ENCODE measurements around the gene NRN1L.

NRN1L gene

DNA sequence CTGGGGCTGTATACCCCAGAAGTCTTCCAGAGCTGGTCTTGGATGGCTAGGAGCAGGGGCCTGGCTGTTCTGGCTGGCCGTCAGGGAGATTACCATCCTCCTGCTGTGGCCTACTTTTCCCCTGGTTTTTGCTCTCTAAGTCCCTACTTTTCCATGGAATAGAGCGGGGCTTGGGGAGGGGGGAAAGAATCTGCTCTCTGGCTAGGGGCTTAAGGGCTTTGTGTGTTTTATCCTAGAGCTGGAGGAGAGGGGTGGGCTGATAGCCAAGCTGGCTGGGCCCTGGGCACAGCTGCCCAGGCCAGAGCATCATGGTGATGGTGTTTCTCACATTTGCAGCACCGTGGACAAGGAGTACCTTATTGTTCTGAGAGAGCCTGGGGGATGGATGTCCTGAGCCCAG is 3.6 kb downstream of the NRN1L start:
- no peak overlapping the region for H3K9ac ChIP-seq (ENCODE audit: low read depth, low read length, poor library complexity, severe bottlenecking)
- H2AFZ ChIP-seq (ENCODE audit: low read length): no peak overlapping the region
- no peaks in the 10 kb centered on the region for H3K9me3 ChIP-seq (ENCODE audit: insufficient read depth, low read depth, low read length)
- peaks cover 6% of the 10 kb centered on the region for H3K4me1 ChIP-seq (ENCODE audit: insufficient read depth, low read length, poor library complexity, severe bottlenecking)
- no peak overlapping the region for H3K4me2 ChIP-seq (ENCODE audit: low read depth, low read length, poor library complexity, severe bottlenecking)
- peaks cover 32% of the 10 kb centered on the region; the same call in 1 of the 2 replicates for H3K36me3 ChIP-seq (ENCODE audit: insufficient read depth, low read length)
- H4K20me1 ChIP-seq (ENCODE audit: insufficient read depth, low read length, poor library complexity, severe bottlenecking): no peaks in the 10 kb centered on the region
- peaks cover 2% of the 10 kb centered on the region for H3K79me2 ChIP-seq (ENCODE audit: insufficient read depth, low read length)
- no peaks in the 10 kb centered on the region for H3K27me3 ChIP-seq (ENCODE audit: insufficient read depth, low read length, poor library complexity, severe bottlenecking)
- H3K9me2 ChIP-seq (replicated peaks; ENCODE audit: low read depth, low read length): no peaks in the 10 kb centered on the region
- H3F3A ChIP-seq (ENCODE audit: low read depth): no peaks in the 10 kb centered on the region
- no peak overlapping the region for H3K4me3 ChIP-seq (ENCODE audit: low read length, poor library complexity, severe bottlenecking)
- TF ChIP-seq, protein P1, sequence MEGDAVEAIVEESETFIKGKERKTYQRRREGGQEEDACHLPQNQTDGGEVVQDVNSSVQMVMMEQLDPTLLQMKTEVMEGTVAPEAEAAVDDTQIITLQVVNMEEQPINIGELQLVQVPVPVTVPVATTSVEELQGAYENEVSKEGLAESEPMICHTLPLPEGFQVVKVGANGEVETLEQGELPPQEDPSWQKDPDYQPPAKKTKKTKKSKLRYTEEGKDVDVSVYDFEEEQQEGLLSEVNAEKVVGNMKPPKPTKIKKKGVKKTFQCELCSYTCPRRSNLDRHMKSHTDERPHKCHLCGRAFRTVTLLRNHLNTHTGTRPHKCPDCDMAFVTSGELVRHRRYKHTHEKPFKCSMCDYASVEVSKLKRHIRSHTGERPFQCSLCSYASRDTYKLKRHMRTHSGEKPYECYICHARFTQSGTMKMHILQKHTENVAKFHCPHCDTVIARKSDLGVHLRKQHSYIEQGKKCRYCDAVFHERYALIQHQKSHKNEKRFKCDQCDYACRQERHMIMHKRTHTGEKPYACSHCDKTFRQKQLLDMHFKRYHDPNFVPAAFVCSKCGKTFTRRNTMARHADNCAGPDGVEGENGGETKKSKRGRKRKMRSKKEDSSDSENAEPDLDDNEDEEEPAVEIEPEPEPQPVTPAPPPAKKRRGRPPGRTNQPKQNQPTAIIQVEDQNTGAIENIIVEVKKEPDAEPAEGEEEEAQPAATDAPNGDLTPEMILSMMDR (conservative IDR thresholded peaks at IDR 0.05; ENCODE audit: low read length): no peak
- TF ChIP-seq EZH2phosphoT487 (IDR thresholded peaks at IDR 0.05; ENCODE audit: borderline replicate concordance): no peak

DNA sequence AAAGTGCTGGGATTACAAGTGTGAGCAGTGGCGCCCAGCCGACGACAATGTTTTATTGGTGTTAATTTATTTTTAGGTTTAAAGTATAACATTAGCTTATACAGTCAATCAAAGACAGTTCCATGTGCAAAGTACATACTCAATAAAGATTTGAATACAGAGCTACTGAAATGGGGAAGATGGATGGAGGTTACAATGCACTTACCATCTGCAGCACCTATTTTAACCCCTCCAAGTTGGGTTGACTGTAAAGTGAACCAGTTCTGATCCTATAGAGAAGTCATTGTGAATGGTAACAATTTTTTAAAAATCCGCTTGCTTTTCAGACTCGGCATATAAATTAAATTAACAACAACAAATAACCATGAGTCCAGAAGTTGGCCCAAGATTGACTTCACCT is 7.7 kb downstream of the NRN1L start:
- H3F3A ChIP-seq (ENCODE audit: low read depth): no peaks in the 10 kb centered on the region
- no peaks in the 10 kb centered on the region for H3K9me2 ChIP-seq (replicated peaks; ENCODE audit: low read depth, low read length)
- H3K4me3 ChIP-seq (ENCODE audit: low read length, poor library complexity, severe bottlenecking): peak overlapping the region; percentile 85
- H3K79me2 ChIP-seq (ENCODE audit: insufficient read depth, low read length): peaks cover 37% of the 10 kb centered on the region
- peaks cover 23% of the 10 kb centered on the region for H3K4me1 ChIP-seq (ENCODE audit: insufficient read depth, low read length, poor library complexity, severe bottlenecking)
- no peaks in the 10 kb centered on the region for H4K20me1 ChIP-seq (ENCODE audit: insufficient read depth, low read length, poor library complexity, severe bottlenecking)
- peak overlapping the region; percentile 71 for H3K9ac ChIP-seq (ENCODE audit: low read depth, low read length, poor library complexity, severe bottlenecking)
- peak overlapping the region; percentile 80 for H3K4me2 ChIP-seq (ENCODE audit: low read depth, low read length, poor library complexity, severe bottlenecking)
- no peaks in the 10 kb centered on the region for H3K27me3 ChIP-seq (ENCODE audit: insufficient read depth, low read length, poor library complexity, severe bottlenecking)
- H2AFZ ChIP-seq (ENCODE audit: low read length): peak overlapping the region; percentile 76
- no peaks in the 10 kb centered on the region for H3K36me3 ChIP-seq (ENCODE audit: insufficient read depth, low read length)
- no peaks in the 10 kb centered on the region for H3K9me3 ChIP-seq (ENCODE audit: insufficient read depth, low read depth, low read length)
- no peak for TF ChIP-seq EZH2phosphoT487 (IDR thresholded peaks at IDR 0.05; ENCODE audit: borderline replicate concordance)
- TF ChIP-seq, protein P1 (conservative IDR thresholded peaks at IDR 0.05; ENCODE audit: low read length): no peak

DNA sequence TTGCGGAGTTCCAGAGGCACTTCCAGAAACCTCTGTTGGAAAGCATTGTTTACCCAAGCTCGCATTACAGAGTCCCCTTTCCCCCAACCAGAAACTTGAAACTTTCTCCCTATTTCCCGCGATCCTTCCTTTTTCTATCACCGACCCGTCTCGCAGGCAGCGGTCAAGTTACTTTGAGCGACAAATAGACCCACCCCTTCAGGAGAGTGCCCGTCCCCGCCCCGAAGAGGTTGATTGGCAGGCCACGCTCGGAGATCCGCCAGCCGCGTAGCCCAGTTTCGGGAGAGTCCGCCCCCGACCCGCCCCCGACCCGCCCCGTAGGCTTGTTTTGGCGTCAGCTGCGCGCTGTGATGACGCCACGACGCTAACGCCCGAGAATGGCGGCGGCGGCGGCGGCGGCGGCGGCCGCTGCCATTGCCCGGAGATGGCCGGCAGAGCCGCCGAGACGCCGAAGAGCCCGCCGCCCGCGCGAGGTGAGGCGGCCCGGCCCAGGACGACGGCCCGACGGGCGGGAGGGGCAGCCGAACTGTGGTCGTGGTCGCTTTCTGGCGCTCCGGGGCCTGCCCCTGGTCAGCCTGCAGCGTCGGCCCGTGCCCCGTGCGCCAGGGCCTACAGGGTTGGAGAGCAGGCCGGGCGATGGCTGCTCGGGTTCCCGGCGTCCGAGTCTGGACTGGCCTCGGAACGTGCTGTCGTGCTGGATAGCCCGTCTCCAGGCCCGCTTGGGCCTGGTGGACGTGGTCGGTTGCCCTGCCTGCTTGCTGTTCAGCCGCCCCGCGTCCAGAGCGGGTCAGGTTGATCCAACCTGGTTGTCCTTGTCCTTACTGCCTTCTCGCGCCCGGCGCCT is 8.4 kb downstream of the NRN1L start, which contains the start of gene PSKH1:
PSKH1 (plus strand) TSS at position 356 of the 844 bp plus-strand sequence. CDS start 15,496 bp downstream, outside the sequence.
- peak within 1 kb of the TSS; percentile 76 for H2AFZ ChIP-seq (ENCODE audit: low read length)
- H3K4me3 ChIP-seq (ENCODE audit: low read length, poor library complexity, severe bottlenecking): peak within 1 kb of the TSS; percentile 85
- H3K9ac ChIP-seq (ENCODE audit: low read depth, low read length, poor library complexity, severe bottlenecking): peak within 1 kb of the TSS; percentile 94
- no peaks in the 10 kb centered on the region for H3K36me3 ChIP-seq (ENCODE audit: insufficient read depth, low read length)
- H3F3A ChIP-seq (ENCODE audit: low read depth): no peaks in the 10 kb centered on the region
- H3K4me1 ChIP-seq (ENCODE audit: insufficient read depth, low read length, poor library complexity, severe bottlenecking): peaks cover 23% of the 10 kb centered on the region
- peak within 1 kb of the TSS; percentile 97 for H3K4me2 ChIP-seq (ENCODE audit: low read depth, low read length, poor library complexity, severe bottlenecking)
- H3K79me2 ChIP-seq (ENCODE audit: insufficient read depth, low read length): peaks cover 39% of the 10 kb centered on the region
- H3K27me3 ChIP-seq (ENCODE audit: insufficient read depth, low read length, poor library complexity, severe bottlenecking): no peaks in the 10 kb centered on the region
- H4K20me1 ChIP-seq (ENCODE audit: insufficient read depth, low read length, poor library complexity, severe bottlenecking): no peaks in the 10 kb centered on the region
- H3K9me3 ChIP-seq (ENCODE audit: insufficient read depth, low read depth, low read length): no peaks in the 10 kb centered on the region
- TF ChIP-seq EZH2phosphoT487 (IDR thresholded peaks at IDR 0.05; ENCODE audit: borderline replicate concordance): no peak
- TF ChIP-seq, protein P1 (conservative IDR thresholded peaks at IDR 0.05; ENCODE audit: low read length): no peak
- no peaks in the 10 kb centered on the region for H3K9me2 ChIP-seq (replicated peaks; ENCODE audit: low read depth, low read length)

Measured in Loucy (cell line).